Head of caudate nucleus (tissue), 42 donors: Measurements from ENCODE around the gene SPATA19.
"Not testable (repeated sequence)": the region's sequence is repeated elsewhere in the genome, so short reads cannot be mapped to it uniquely, and the experiment has no call there.

ENCODE experiments used
- DNase-seq, 42 donors: peaks; one replicate each; pipeline versions ENCODE4 v3.0.0 to v3.0.0-alpha.2; 2020 to 2021; ENCODE audit warnings: mixed read lengths in 7 of 42
- intact Hi-C: fragments of 100-400 bp; cut with DNase I; formaldehyde crosslinking; loops from one replicate; pipeline ENCODE4 v1.15.0; 2022

The SPATA19 gene, protein sequence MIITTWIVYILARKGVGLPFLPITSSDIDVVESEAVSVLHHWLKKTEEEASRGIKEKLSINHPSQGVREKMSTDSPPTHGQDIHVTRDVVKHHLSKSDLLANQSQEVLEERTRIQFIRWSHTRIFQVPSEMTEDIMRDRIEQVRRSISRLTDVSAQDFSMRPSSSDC

GRCh38 chr11:133845413-133845812 lies at the start of gene SPATA19:
Gene SPATA19, minus strand, starts transcription at chr11:133845513. Its CDS starts 67 bp downstream, at chr11:133845446.
- DNase-seq: no peak
- intact Hi-C loops: no loop called here

DNA sequence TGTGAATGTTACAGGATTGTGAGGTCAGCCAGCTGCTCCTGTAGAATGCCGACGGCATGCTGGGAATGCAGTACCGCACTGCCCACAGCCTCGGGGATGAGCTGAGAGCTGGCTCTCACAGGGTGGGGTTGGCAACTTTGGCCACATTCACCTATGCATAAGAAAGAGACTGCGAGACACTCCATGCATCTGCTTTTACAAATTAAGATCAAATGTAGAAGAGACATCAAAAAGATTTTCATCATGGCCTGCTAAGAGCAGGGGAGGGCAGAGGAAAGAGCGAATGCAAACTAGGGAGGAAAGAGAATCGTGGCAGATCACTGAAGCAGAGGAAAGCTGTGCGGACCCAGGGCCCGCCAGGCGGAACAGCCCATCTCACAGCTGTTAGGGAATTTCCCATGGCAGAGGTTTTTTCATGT lies 49.8 kb upstream of the SPATA19 start:
- peak in 5 of 42 donors; percentile 4 to 37 (median 31) for DNase-seq
- intact Hi-C loops: no loop called here

- DNase-seq: peak in 3 of 42 donors; percentile 7 to 35 (median 31)
- intact Hi-C loops: no loop called here
Observed at GRCh38 chr11:133893381-133893780, 48.1 kb upstream of the SPATA19 start.

- peak in 2 of 42 donors; percentile 32 to 36 for DNase-seq
Observed at GRCh38 chr11:133892584-133893380, 47.5 kb upstream of the SPATA19 start.

DNA sequence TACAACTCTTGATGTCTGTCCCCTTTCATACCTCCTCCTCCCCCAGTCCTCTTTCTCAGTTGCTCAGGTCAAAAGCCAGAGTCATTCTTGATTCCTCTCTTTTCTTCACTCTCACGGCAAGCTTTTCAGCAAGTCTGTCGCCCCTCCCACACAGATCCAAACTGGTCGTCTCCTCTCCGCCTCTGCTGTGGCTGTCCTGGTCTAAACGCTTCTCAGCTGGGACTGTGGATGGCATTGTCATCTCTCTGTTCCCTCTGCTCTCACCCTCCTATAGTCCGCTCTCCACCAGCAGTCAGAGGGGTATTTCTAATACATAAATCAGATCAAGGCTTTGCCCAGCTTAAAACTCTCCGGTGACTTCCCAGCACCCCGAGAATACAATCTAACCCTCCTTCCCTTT lies 46.8 kb upstream of the SPATA19 start:
- intact Hi-C loops: no loop called here
- DNase-seq: peak in 2 of 42 donors; percentile 15 to 35

More at GRCh38 chr11:133892584-133893380, 47.5 kb upstream of the SPATA19 start:
- intact Hi-C loops: no loop called here

- intact Hi-C loops: no loop called here
Observed at GRCh38 chr11:133889893-133890292, 44.6 kb upstream of the SPATA19 start.

DNA sequence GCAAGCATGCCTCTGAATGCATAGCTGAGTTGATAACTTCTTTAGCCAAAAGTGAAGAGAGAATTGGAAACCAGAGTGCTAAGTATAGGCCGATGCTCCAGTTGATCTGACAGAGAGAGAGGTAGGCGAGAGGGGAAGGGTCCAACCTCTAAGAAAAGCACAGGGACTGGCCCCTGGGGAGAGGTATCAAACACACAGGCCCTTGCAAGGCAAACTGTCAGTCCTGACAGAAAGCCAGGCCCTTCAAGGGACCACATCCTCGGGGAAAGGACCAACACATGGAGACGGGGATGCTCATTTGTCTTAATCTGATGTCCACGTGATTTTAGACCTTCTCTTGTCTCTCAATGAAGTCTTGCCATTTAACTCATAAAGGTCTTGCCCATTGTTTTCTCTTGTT lies 43.9 kb upstream of the SPATA19 start:
- intact Hi-C loops: no loop called here
- DNase-seq: no peak

More at GRCh38 chr11:133889893-133890292, 44.6 kb upstream of the SPATA19 start:
- peak in 1 of 42 donors; percentile 0 for DNase-seq

DNA sequence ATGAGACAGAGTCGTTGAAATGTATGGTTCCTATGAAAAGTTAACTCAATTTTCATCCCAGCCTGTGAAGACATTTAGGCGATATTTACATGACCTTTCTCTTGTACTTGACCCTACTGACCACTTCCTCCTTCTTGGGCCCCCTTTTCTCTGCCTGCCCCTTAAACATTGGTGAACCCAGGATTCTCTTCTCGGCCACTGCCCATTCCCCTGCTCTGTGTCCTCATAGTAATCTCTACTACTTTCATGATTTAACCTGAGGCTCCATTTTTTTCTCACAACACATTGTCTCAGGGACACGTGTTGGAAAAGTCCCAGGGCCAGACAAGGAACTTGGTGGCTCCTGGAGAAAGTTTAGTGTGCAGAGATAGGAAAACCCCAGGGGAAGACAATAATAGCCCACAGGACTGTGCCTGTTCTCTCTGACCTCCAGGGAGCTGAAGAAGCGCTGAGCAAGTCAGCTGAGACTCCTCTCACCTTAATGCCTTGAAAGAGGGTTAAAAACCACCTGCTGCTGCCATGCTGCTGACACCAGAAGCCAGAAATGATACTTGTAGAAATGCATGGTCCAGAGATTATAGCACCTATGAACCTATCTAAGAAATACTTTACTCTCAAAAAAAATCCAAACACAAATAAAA lies 42.5 kb upstream of the SPATA19 start:
- no peak for DNase-seq
- intact Hi-C loops: no loop called here

GRCh38 chr11:133886029-133886428 lies 40.7 kb upstream of the SPATA19 start:
- no peak for DNase-seq
- intact Hi-C loops: no loop called here

- no peak for DNase-seq
- intact Hi-C loops: no loop called here
Observed at GRCh38 chr11:133872160-133872559, 26.8 kb upstream of the SPATA19 start.

- intact Hi-C loops: no loop called here
- no peak for DNase-seq
Observed at GRCh38 chr11:133867456-133867855, 22.1 kb upstream of the SPATA19 start.

- no peak for DNase-seq
- intact Hi-C loops: no loop called here
Observed at GRCh38 chr11:133865466-133865865, 20.2 kb upstream of the SPATA19 start.

- DNase-seq: no peak
- intact Hi-C loops: no loop called here
Observed at GRCh38 chr11:133864756-133865155, 19.4 kb upstream of the SPATA19 start.

DNA sequence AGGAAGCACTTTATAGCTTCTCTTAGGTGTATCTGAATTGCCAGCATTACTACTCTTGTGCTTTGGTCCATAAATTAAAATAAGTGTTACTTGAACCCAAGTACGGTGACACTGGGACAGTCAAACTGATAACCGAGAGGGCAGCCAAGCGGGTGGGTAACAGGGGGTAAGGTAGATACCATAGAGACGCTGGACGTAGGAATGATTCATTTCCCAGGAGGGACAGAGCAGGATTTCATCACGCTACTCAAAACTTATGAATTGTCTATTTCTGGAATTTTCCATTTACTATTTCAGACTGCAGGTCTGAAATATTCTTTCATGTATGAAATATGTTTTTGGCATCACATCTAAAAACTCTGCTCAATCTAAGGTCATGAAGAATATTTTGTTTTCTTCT lies 14.8 kb upstream of the SPATA19 start:
- intact Hi-C loops: no loop called here
- no peak for DNase-seq

GRCh38 chr11:133854330-133854960 lies 9.1 kb upstream of the SPATA19 start:
- intact Hi-C loops: not testable (repeated sequence)

GRCh38 chr11:133844217-133844616 lies 1.1 kb downstream of the SPATA19 start:
- intact Hi-C loops: no loop called here
- DNase-seq: no peak

More at GRCh38 chr11:133854330-133854960, 9.1 kb upstream of the SPATA19 start:
- peak in 6 of 42 donors; percentile 37 to 61 (median 42) for DNase-seq

- intact Hi-C loops: no loop called here
- peak in 2 of 42 donors; percentile 27 for DNase-seq
Observed at GRCh38 chr11:133843454-133843987, 1.8 kb downstream of the SPATA19 start.

DNA sequence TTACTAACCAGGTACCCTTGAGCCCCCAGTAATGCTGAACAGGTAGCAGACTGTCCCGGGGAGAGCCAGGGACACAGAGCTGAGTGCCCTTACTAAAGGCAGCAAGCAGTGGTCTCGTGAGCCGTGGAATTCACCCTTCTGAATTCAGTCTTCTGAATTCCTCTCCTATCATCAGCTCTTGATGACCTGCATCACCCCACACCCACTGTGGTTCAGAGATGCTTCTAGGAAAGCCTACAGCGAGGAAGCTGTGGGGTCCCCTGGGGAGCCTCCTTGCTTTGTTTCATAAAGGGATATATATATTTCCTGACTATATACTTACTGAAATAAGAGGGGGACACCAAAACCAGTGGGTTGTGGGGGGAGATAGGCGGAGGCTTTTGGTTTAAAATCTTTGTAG lies 2.6 kb downstream of the SPATA19 start:
- DNase-seq: peak in 2 of 42 donors; percentile 23 to 36
- intact Hi-C loops: no loop called here

DNA sequence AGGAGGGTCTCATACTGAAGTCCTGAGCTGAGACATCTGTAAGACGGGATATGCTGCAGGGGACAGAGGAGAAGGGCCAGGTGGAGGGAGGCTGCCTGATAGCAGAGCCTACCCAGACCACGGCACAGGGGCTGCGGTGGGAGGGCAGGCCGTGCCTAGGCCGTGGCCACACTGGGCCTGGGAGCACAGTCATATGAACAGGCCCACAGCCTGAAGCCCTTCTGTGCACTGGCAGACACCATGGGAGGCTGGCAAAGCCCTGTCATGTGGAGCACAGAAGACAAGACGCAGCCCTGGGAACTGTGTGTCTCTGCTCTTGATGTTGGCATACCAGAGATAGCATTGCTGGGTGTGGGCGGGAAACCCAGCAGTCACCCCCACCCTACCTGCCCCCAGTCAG lies 3.3 kb downstream of the SPATA19 start:
- intact Hi-C loops: no loop called here
- peak in 25 of 42 donors; percentile 25 to 80 (median 48) for DNase-seq
